HG03103 (cell line): ENCODE results near the gene BAD.
"Not testable (repeated sequence)": the region's sequence is repeated elsewhere in the genome, so short reads cannot be mapped to it uniquely, and the experiment has no call there.

Experiments
- ATAC-seq: cut with Tn5 transposase; IDR thresholded peaks from one replicate; pipeline ENCODE4 v1.9.1; 2021; ENCODE audit warnings: low read depth; ENCODE audit not compliant: unreplicated experiment

BAD gene

GRCh38 chr11:64315667-64316526, 31.4 kb upstream of the BAD start:
- not testable (repeated sequence) for ATAC-seq

- ATAC-seq: no peak
These were observed 30.5 kb upstream of the BAD start for GRCh38 chr11:64314805-64315561.

DNA sequence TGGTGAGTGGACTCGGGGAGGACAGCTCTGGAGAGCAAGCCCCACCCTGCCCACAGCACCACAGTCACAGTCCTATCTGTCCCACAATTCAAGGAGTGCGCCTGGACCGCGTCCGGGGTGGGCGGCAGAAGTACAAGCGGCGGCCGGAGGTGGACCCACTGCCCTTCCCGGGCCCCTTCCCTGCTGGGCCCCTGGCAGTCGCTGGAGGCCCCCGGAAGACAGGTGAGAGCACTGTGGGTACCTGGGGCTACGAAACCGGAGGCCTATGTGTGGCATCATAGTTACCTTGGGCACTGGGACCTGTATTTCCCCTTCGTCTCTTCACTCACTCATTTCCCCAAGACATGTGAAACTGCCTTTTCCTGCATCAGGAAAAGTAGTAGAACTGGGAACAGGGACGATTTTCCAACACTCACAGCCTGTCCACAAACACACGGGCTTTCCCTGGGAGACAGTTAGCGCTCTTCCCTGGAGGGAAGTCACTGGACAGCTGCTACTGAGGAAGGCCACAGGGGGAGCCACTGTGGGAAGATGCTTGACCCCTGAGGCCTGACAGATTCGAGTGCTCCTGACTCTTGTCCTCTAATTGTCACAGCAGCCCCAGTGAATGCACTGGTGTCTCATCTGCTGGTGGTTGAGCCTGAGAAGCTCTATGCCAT, 29.8 kb upstream of the BAD start:
- ATAC-seq: no peak

DNA sequence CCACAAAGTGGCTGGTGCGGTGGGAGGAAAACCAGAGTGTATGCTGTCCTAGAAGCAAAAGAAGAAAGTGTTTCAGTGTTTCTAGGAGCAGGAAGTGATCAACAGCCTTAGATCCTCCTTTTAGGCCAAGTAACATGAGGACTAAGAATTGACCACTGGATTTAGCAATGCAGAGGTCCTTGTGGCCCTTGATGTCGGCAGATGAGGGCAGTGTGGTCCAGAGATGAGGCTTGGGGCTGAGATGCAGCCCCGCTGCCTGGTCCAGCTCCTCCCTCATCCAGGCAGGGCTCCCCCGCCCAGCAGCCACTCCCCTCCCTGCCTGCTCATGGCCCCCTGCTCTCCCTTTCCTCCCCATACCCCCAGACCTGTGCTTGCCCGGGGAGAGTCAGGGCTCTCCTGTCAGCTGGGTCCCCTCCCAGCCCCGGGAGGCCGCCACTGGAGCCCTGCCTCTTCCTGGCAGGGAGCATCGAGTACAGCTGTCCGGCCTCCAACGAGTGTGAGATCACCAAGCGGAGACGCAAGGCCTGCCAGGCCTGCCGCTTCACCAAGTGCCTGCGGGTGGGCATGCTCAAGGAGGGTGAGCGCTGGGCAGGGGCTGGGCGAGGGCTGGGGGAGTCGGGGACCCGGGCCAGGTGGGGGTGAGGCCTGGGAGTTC, 29.2 kb upstream of the BAD start:
- ATAC-seq: no peak

GRCh38 chr11:64312947-64313346, 28.5 kb upstream of the BAD start:
- ATAC-seq: no peak

DNA sequence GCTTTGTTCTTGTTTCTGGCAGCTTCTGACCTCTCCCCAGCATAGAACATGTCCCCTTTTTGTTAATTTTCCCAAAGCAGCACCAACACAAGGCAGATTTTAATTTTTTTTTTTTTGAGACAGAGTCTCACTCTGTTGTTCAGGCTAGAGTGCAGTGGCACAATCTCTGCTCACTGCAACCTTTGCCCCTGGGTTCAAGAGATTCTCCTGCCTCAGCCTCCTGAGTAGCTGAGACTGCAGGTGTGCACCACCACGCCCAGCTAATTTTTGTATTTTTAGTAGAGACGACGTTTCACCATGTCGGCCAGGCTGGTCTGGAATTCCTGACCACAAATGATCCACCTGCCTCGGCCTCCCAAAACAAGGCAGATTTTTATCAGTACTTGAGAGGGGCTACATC, 23.3 kb upstream of the BAD start:
- not testable (repeated sequence) for ATAC-seq

- ATAC-seq: no peak
These were observed 22.6 kb upstream of the BAD start for GRCh38 chr11:64306876-64307622.

DNA sequence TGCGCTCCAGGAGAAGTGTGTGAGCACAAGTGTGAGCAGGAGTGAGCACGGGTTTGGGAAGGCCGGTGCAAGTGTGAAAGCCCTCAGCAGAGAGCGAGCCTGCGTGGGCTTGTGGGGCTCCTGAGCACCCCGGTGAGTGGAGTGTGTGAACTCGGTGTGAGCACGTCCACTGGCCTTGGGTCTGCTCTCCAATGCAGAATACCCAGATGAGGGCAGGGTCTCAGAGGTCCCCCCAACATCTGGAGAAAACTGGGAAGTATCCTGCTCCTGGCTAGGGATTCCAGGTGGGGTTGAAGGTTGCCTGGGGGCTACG, 22.1 kb upstream of the BAD start:
- ATAC-seq: no peak

GRCh38 chr11:64305691-64306562, 21.5 kb upstream of the BAD start:
- peak; percentile 14 for ATAC-seq

DNA sequence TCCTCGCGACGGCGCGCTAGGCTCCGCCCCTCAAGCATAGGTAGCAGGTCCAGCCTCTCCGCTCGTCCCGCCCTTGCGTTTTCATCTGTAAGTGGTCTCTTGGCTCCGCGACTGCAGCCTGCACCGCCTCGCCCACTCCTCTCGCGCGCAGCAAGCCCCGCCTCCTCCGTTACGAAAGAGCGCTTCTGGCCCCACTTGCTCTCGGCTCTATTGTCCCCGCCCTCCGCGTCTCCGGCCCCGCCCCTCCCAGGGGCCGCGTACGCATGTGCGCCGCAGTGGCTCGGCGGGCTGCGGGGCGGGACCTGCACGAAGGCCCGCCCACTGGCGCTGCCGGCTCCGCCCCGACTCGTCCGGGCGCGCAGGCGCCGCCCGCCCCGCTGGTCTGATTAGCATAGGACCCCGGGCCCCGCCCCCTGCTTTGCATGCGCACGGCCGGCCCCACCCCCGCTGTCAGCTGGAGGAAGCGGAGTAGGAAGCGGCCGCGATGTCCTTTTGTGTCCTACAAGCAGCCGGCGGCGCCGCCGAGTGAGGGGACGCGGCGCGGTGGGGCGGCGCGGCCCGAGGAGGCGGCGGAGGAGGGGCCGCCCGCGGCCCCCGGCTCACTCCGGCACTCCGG, 20.7 kb upstream of the BAD start, which contains the start of gene ESRRA:
ESRRA (plus strand) TSS at position 450 of the 616 bp plus-strand sequence. CDS start 1,656 bp downstream, outside the sequence.
- ATAC-seq: peak; percentile 58

DNA sequence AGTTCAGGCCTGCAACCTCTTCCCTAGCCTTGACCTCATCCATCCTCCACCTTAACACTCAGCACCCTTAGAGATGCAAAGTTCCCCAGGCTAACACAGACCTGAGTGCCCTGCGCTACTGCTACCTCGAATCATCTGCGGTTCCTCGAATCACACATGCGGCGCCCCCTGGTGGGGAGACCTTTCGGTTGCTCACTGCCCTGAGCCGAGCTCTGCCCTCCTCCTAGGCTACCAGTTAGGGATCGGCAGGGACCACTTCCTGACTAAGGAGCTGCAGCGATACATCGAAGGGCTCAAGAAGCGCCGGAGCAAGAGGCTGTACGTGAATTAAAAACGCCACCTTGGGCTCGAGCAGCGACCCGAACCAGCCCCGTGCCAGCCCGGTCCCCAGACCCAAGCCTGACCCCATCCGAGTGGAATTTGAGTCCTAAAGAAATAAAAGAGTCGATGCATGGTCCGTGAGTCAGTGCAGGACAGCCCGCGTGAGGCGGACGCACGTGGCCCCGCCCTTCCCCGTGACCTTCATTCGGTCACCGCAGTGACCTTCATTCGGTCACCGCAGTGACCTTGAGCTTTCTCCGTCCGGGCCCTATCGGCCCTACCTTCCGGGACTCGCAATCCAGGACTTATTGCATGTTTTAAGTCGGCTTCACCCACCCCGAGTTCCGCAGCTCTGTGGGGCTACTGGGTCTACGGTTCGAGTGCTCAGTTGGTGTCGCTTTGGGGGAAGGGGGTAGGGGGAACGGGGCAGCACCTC, 20.0 kb upstream of the BAD start:
- ATAC-seq: peak; percentile 1

GRCh38 chr11:64304032-64304315, 19.5 kb upstream of the BAD start:
- no peak for ATAC-seq

- ATAC-seq: no peak
These were observed 18.9 kb upstream of the BAD start for GRCh38 chr11:64303109-64304031.

DNA sequence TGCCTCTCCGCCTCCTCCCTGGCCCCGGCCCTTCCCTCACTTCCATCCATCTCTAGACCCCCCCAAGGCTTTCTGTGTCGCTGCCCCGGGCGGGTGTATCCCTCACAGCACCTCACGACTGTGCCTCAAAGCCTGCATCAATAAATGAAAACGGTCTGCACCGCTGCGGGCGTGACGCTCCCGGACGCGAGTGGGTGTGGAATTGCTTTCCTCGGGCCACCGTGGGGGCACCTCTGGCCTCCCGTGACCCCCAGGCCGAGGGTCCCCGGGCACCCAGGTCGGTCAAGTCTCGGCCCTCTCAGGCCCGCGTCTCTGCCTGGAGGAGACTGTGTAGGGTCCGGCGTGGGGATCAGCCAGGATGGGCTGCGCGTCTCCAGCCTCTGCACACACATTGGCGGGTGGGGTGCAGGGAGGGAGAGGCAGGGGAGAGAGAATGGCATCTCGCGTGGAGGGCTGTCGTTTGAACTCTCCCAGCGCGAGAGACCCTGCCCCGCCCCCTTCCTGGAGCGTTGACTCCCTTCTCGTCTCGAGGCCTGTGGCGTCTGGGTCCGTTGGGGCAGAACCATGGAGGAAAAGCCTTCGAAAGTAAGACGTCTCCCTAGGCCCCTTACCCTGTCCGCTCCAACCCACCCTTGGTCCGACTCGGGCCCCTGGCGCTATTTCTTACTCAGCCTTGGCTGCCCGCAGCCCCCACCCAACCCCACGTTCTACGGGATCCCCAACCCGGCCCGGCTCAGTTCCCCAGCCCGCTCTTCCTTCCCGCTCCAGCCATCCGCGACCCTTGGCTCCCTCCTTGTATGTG, 15.6 kb upstream of the BAD start, which contains the start of gene CATSPERZ:
CATSPERZ (plus strand) TSS at position 512 of the 802 bp plus-strand sequence; CDS start at position 565, 53 bp downstream.
- no peak for ATAC-seq

DNA sequence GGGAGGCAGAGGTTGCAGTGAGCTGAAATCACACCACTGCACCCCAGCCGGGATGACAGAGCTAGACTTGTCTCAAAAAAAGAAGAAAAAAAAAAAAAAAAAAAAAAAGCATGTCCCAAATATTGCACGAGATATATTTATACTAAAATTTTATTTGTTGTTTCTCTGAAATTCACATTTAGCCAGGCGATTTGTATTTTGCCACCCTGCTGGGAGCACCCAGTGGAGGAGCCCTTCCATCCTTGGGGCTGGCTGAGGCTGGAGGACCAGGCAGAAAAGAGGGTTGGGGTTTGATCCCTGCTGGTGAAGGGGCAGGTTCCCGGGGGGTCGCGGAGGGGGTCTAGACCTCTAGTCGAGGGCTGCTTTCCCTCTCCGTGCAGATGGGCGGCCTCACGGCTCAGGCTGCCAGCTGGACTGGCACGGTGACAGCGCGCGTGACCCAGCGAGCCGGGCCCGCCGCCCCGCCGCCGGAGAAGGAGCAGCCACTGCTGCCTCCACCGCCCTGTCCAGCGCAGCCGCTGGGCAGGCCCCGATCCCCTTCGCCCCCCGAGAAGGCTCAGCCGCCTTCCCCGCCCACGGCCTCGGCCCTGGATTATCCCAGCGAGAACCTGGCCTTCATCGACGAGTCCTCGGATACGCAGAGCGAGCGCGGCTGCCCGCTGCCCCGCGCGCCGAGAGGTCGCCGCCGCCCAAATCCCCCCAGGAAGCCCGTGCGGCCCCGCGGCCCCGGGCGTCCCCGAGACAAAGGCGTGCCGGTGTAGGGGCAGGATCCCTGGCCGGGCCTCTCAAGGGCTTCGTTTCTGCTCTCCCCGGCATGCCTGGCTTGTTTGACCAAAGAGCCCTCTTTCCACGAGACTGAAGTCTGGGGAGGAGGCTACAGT, 14.7 kb upstream of the BAD start:
- no peak for ATAC-seq
